OCI-LY1 (cell line): ENCODE data around the gene TNFRSF6B.

Experiments
- EZH2 ChIP-seq: fragments of 200-600 bp; sonication (generic), shearing (Covaris generic); IDR thresholded peaks from 2 replicates; pipeline ENCODE4 v1.8.0; 2017; ENCODE audit warnings: borderline replicate concordance, mixed run types, mild to moderate bottlenecking, antibody characterized with exemption, low read length, moderate library complexity, mixed read lengths
- TF ChIP-seq, protein P1 (sequence below): fragments of 200-600 bp; sonication (generic), shearing (Covaris generic); IDR thresholded peaks from 2 replicates; pipeline ENCODE4 v1.5.1; 2017; ENCODE audit warnings: mild to moderate bottlenecking, antibody characterized with exemption, low read length, moderate library complexity, mixed read lengths

DNA sequence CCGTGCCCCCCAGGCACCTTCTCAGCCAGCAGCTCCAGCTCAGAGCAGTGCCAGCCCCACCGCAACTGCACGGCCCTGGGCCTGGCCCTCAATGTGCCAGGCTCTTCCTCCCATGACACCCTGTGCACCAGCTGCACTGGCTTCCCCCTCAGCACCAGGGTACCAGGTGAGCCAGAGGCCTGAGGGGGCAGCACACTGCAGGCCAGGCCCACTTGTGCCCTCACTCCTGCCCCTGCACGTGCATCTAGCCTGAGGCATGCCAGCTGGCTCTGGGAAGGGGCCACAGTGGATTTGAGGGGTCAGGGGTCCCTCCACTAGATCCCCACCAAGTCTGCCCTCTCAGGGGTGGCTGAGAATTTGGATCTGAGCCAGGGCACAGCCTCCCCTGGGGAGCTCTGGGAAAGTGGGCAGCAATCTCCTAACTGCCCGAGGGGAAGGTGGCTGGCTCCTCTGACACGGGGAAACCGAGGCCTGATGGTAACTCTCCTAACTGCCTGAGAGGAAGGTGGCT lies 960 bp downstream of the TNFRSF6B start:
- TF ChIP-seq, protein P1, sequence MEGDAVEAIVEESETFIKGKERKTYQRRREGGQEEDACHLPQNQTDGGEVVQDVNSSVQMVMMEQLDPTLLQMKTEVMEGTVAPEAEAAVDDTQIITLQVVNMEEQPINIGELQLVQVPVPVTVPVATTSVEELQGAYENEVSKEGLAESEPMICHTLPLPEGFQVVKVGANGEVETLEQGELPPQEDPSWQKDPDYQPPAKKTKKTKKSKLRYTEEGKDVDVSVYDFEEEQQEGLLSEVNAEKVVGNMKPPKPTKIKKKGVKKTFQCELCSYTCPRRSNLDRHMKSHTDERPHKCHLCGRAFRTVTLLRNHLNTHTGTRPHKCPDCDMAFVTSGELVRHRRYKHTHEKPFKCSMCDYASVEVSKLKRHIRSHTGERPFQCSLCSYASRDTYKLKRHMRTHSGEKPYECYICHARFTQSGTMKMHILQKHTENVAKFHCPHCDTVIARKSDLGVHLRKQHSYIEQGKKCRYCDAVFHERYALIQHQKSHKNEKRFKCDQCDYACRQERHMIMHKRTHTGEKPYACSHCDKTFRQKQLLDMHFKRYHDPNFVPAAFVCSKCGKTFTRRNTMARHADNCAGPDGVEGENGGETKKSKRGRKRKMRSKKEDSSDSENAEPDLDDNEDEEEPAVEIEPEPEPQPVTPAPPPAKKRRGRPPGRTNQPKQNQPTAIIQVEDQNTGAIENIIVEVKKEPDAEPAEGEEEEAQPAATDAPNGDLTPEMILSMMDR, result no peak
- TF ChIP-seq EZH2, result no peak
